D341Med (cell line): Measurements from ENCODE around the gene ANO7.

Experiments used
- DNase-seq: peaks from one replicate; pipeline ENCODE4 v3.0.0; 2012; ENCODE audit warnings: low spot score

The ANO7 gene

DNA sequence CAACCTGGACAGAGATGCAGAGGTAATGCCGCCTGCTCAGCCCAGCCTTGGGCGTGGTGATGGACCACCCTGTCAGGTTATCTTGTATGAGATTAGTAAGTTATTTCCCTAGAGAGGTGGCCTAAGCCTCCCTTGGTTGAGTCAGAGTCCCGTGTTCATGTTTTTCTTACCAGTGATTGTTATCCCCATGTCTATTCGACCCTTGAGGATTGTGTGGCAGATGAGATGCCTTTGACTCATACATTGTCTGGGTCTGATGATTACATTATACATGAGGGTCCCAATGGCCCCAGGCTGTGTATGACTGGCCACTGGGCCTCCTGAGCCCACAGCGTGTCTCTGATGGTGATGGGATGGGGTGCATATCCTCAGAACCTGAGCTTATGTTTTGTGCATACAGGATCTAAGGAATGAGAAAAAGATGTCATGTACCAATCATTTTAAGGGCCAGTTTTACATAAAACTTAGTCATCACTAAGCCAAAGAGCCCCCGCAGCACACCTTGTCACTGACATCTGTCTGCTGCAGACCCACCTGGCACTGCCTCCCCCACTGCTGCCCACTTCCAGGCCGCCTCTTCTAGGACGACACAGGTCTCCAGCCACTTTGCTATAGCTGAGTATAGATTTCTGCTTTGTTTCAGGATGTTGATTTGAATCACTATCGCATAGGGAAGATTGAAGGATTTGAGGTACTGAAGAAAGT, 30.5 kb upstream of the ANO7 start:
- no peak for DNase-seq

GRCh38 chr2:241158546-241158900, 30.0 kb upstream of the ANO7 start:
- no peak for DNase-seq

DNA sequence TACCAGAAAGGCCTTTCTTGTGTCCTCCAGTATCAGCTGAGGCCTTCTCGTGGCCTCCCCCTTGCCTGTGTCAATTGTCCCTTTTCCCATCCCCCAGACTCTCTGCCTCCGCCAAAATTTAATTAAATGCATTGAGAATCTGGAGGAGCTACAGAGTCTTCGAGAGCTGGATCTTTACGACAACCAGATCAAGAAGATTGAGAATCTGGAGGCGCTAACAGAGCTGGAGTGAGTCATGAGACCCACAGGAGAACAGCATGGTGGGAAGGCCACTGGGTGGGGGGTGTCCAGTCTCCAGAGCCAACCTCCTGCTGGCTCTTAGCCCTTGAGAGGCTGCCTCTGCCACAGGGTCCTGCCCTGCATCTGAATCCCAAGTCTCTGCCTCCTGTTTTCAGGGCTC, 29.4 kb upstream of the ANO7 start:
- DNase-seq: no peak

- no peak for DNase-seq
These were observed 28.2 kb upstream of the ANO7 start for GRCh38 chr2:241160318-241160717.

DNA sequence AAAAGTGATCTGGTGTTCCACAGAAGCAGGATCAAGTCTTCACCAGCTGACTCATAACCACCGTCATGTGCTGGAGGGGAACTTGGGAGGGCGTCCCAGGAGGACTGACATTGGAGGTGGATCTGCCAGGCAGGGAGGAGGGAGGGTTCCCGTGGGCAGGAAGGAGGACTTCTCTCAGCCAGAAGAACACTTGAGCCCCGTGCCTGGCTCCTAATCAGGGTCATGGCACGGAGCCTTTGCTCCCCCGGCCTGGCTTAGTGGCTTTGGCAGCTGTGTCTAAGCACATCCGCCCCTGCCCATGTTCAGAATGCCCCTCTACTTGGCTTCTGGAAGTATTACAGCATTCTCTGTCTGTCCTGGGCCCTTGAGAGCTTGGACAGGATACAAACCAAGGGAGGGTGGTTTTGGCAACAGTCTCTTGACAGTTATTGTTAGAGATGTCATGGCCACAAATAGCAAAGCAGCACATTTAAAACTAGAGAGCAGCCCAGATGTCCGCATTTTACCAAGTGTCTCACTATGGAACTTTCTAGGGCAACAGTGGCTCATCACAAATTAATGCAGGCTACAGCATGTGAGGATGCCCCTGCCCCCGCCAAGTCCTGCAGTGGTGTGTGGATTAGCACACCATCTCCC, 26.7 kb upstream of the ANO7 start:
- DNase-seq: no peak

- no peak for DNase-seq
These were observed 24.8 kb upstream of the ANO7 start for GRCh38 chr2:241163601-241164118.

DNA sequence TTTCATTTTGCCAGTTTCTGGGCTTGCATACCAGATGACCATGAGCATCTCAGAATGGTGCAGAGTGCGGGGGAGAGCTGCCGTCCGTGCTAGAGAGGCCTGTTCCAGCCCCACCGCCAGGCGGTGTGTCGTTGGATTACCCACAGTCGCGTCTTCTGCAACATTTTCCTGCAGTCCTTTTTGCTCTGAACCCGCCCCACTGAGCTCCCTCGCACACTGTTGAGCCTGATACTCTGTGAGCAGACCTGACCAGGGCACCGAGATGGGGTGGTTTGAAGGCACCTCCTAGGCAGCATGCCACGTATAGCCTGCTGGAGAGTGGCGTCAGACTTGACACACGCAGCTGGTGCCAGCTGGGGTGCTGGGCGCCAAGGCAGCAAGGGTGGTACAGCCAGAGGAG, 20.1 kb upstream of the ANO7 start:
- DNase-seq: no peak

GRCh38 chr2:241173557-241173956, 14.9 kb upstream of the ANO7 start:
- no peak for DNase-seq

- DNase-seq: no peak
These were observed 10.7 kb upstream of the ANO7 start for GRCh38 chr2:241177526-241178334.

GRCh38 chr2:241178961-241179360, 9.5 kb upstream of the ANO7 start:
- DNase-seq: no peak

GRCh38 chr2:241179899-241180298, 8.6 kb upstream of the ANO7 start:
- DNase-seq: no peak

DNA sequence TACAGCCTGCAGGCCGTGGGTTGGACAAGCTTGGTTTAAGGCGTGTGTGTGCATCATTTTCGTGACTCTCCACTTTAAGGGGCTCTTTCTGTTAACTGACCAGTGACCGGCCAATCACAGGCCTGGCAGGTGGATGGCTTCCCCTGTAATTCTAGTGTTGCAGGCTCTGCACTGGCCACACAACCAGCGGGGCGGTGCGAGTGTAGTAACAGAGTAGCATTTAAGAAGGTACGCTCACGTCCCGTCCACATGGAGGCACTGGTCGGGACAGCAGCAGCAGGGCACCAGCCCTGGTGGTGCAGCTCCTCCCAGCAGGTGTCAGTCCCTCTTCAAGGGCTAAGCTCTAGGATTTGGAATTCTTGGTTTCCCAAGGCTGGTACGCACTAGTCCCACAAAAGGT, 8.0 kb upstream of the ANO7 start:
- no peak for DNase-seq

- peak; percentile 8 for DNase-seq
These were observed 6.4 kb upstream of the ANO7 start for GRCh38 chr2:241182126-241182525.

GRCh38 chr2:241182531-241183133, 5.8 kb upstream of the ANO7 start:
- DNase-seq: peak; percentile 14

DNA sequence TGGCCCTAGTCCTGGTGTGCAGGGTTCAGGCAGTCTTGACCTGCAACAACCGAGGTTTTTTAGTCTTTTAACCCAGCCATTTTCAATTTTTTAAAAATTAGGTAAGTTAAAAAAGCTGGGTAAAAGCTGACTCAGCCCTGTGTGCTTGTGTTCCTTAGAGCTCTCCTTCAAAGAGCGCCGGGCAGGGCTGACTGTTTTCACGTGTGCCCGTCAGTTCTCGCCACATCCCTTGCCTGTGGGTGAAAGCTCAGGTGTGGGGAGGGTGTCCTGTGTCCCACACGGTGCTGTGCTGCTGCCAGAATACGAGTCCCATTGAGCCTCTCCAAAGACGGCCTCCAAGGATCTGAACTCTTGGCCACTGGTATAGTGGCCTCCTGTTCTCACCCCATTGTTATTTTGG, 5.3 kb upstream of the ANO7 start:
- peak; percentile 6 for DNase-seq

GRCh38 chr2:241184901-241185300, 3.6 kb upstream of the ANO7 start:
- DNase-seq: no peak

DNA sequence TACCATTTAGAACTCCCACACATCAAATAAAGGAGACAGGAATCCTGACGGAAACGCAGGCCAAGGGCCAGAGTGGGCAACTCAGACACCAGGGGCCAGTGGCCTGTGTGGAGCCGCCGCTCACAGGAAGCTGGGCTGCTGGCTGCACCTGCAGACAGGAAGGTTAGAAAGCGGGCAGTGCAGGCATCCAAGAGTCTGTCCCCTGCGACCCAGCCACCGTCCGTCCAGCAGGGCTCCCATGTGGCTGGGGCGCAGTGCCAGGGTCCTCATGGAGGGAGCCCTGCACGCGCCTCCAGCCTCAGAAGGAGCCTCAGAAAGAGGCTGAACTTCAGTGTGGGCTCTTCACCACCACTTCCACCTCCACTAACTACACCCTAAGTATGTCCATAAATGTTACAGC, 2.5 kb upstream of the ANO7 start:
- peak; percentile 12 for DNase-seq

DNA sequence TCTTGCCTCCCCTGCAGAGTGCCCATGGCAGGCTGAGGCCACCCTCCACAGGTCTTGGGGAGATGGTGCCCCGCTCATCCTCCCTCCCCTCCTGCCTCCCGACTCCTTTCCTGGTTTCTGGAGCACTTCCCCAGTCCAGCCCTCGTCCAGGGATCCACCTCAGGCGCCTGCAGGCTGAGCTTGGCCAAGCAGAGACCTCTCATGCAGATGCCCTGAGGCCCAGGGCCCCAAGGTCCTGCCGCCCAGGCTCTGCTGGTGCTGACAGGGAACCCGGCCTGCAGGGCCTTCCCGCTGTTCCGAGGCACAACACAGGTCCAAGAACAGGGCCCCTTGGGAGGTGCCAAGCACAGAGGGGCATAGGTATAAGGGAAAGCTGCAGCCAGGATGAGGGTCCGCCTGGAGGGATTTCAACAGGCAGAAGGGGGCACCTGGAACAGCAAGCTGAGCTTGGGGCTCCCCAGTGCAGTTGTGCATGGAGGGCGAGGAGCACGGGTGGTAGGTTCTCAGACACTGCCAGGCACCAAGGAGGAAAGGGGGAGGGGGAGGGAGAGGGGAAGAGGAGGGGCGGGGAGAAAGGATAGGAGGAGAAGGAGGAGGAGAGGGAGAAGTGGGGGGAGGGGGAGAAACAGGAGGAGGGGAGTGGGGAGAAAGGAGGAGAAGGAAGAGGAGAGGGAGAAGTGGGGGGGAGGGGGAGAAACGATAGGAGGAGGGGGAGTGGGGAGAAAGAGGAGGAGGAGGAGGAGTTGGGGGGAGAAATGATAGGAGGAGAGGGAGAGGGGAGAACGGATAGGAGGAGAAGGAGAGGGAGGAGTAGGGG, 1.2 kb upstream of the ANO7 start:
- peak; percentile 14 for DNase-seq

DNA sequence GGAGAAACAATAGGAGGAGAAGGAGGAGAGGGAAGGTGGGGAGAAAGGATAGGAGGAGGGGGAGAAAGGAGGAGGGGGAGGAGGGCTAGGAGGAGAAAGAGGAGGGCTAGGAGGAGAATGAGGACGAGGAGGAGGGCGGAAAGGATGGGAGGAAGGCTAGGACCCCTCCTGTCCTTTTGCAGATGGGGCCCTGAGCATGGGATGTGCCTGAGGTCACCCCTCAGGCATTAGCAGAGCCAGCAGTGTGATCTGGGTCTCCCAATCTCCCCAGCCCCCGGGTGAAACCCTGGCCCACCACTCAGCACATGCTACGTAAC, 601 bp upstream of the ANO7 start:
- peak; percentile 17 for DNase-seq

DNA sequence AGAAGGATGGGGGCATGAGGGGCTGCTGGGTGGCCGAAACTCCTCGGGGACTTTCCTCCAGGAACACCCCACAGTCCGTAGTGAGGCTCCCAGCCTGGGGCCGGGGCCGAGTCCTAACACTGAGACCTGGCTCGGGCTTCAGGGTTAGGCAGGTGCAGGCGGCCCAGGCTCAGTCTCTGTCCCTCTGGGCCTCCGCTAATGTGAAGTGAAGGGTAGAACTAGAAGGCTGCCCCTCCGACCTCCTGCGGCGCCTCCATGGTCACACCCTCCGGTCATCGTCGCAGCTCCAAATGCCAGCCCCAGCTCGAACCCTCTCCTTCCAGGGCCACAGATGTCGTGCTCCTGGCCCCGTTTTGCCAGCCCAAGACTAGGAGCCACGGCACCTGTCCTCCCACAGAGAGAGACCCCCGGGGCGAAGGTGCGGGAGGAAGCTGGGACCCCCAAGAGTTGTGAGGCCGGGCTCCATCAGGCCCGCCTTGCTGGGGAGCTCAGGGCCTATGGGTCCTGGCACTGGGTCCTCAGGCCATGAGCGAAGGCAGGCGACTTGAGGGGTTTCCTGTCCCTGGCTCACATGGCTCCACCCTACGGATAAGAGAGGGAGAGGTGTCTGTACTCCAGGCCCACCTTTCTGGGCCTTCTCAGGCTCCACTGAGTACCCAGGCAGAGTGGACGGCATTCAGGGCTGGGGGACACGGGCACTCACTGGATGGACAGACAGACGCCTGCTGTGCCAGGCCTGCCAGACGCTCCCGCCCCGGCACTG, 797 bp downstream of the ANO7 start:
- DNase-seq: peak; percentile 21

GRCh38 chr2:241189856-241190201, 1.4 kb downstream of the ANO7 start:
- DNase-seq: peak; percentile 17
